Uterus (tissue), 4 donors: Measurements from ENCODE around the gene ATP1A1. TPM values are rescaled to one million over a fixed set of nuclear protein-coding genes. Genes with fewer than 3 reads are reported as not detected.

ENCODE experiments used
- DNase-seq, 2 donors: peaks; one replicate each; pipeline ENCODE4 v3.0.0-alpha.2; 2019 to 2020
- H3K27ac ChIP-seq, 2 donors: fragments of 200-600 bp; sonication (generic); 1 replicate in 1 of 2; 2 replicates in 1 of 2; pipeline ENCODE4 v1.5.1; 2016 to 2018
- H3K27me3 ChIP-seq, 2 donors: fragments of 200-600 bp; sonication (generic); one replicate each; pipeline ENCODE4 v1.5.1; 2018 to 2019; ENCODE audit warnings: control low read depth in 1 of 2
- H3K36me3 ChIP-seq, 2 donors: fragments of 200-600 bp; sonication (generic); one replicate each; pipeline ENCODE4 v1.5.1; 2019; ENCODE audit warnings: control low read depth in 1 of 2
- H3K4me1 ChIP-seq, 2 donors: fragments of 200-600 bp; sonication (generic); one replicate each; pipeline ENCODE4 v1.5.1; 2018 to 2019; ENCODE audit warnings: control low read depth in 1 of 2
- H3K4me3 ChIP-seq, 2 donors: fragments of 200-600 bp; sonication (generic); 1 replicate in 1 of 2; 2 replicates in 1 of 2; pipeline ENCODE4 v1.5.1; 2018 to 2019; ENCODE audit warnings: mild to moderate bottlenecking in 1 of 2
- H3K9me3 ChIP-seq, 2 donors: fragments of 200-600 bp; sonication (generic); one replicate each; pipeline ENCODE4 v1.5.1; 2019; ENCODE audit warnings: control low read depth in 1 of 2
- POLR2A ChIP-seq, 2 donors: fragments of 450-650 bp; IDR thresholded peaks; one replicate each; pipeline ENCODE4 v1.6.1; 2016; ENCODE audit warnings: antibody characterized with exemption in 2 of 2, mild to moderate bottlenecking in 1 of 2, moderate library complexity in 1 of 2
- intact Hi-C: fragments of 100-400 bp; cut with DNase I; formaldehyde crosslinking; loops from one replicate; pipeline ENCODE4 v1.15.1; 2023; ENCODE audit warnings: low total_unique reads
- total RNA-seq, 4 donors: library from RNA; depleted of rRNA in 3 of 4; stranded (reverse); fragments of >200 nt in 3 of 4; gene quantifications; one replicate each; pipeline versions ENCODE4 v1.1.0 to v1.2.4, GENCODE V29; 2014 to 2023
- TF ChIP-seq, protein P1 (sequence below), 4 experiments: fragments of 200-600 bp in 2 of 4; fragments of 450-650 bp in 2 of 4; sonication (generic) in 2 of 4; IDR thresholded peaks; one replicate each; pipeline ENCODE4 v1.5.1; 2016 to 2019; ENCODE audit warnings: antibody characterized with exemption in 4 of 4, mild to moderate bottlenecking in 2 of 4, moderate library complexity in 1 of 4
- donor health status: DM: yes; HTN: yes; CAD: no.

The ATP1A1 gene
- total RNA-seq, 4 donors from 2014 or later, result 135 to 202 (median 149) TPM

DNA sequence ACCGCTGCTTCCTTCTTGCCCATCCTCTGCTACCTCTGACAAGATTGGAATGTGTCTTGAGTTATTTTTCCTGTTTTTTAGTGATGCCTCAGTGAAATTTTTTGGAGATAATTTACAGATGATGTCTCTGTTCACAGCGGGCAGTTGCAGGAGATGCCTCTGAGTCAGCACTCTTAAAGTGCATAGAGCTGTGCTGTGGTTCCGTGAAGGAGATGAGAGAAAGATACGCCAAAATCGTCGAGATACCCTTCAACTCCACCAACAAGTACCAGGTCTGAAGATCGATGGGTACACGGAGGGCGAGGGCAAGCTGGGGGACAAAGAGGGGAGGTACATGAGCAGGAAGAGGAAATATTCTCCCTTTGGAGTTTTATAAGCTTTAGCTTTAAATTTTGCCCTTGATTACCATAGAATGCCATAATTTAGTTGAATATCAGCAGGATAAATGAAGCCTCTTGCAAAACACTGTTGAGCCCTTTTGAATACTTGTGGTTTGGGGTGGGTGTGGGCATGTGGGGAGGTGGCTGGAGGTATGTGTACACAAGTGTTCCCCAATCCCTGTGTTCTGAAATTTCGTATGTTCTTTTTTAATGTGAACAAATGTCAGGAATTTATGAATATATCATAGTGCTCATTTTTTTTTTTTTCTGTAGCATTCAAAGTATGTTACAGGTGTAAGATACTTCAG, 19.8 kb downstream of the ATP1A1 start:
- H3K4me3 ChIP-seq, result no peak overlapping the region
- DNase-seq, result no peak
- no peak overlapping the region for H3K27ac ChIP-seq
- no peaks in the 10 kb centered on the region for H3K36me3 ChIP-seq
- no peak for TF ChIP-seq POLR2A (IDR thresholded peaks at IDR 0.05)
- TF ChIP-seq, protein P1, sequence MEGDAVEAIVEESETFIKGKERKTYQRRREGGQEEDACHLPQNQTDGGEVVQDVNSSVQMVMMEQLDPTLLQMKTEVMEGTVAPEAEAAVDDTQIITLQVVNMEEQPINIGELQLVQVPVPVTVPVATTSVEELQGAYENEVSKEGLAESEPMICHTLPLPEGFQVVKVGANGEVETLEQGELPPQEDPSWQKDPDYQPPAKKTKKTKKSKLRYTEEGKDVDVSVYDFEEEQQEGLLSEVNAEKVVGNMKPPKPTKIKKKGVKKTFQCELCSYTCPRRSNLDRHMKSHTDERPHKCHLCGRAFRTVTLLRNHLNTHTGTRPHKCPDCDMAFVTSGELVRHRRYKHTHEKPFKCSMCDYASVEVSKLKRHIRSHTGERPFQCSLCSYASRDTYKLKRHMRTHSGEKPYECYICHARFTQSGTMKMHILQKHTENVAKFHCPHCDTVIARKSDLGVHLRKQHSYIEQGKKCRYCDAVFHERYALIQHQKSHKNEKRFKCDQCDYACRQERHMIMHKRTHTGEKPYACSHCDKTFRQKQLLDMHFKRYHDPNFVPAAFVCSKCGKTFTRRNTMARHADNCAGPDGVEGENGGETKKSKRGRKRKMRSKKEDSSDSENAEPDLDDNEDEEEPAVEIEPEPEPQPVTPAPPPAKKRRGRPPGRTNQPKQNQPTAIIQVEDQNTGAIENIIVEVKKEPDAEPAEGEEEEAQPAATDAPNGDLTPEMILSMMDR (IDR thresholded peaks at IDR 0.05), result no peak
- no peaks in the 10 kb centered on the region for H3K9me3 ChIP-seq
- no peaks in the 10 kb centered on the region for H3K27me3 ChIP-seq
- no peaks in the 10 kb centered on the region for H3K4me1 ChIP-seq
- intact Hi-C loops, result no loop called here

DNA sequence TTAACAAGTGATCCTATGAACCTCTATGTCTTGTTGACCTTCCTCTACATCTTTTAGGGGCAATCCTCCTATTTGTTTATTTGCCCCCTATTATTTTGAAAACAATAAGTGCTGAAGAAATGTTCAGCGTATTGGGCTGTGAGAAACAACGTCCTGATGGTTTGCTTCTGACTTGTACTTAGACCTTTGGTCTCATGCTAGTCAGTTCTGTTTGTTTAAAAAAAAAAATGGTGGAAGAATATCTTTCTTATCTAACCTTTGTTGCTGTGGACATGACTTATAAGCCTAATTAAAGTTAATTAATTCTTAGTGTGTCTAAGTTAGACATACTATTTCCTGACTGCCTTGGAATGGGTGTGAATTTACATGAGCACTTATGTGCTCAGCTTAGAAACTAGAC, 20.7 kb downstream of the ATP1A1 start:
- no peak for DNase-seq
- TF ChIP-seq, protein P1 (IDR thresholded peaks at IDR 0.05), result no peak
- H3K4me3 ChIP-seq, result no peak overlapping the region
- intact Hi-C loops, result no loop called here
- no peaks in the 10 kb centered on the region for H3K4me1 ChIP-seq
- H3K27ac ChIP-seq, result no peak overlapping the region
- H3K36me3 ChIP-seq, result no peaks in the 10 kb centered on the region
- no peaks in the 10 kb centered on the region for H3K9me3 ChIP-seq
- no peaks in the 10 kb centered on the region for H3K27me3 ChIP-seq

DNA sequence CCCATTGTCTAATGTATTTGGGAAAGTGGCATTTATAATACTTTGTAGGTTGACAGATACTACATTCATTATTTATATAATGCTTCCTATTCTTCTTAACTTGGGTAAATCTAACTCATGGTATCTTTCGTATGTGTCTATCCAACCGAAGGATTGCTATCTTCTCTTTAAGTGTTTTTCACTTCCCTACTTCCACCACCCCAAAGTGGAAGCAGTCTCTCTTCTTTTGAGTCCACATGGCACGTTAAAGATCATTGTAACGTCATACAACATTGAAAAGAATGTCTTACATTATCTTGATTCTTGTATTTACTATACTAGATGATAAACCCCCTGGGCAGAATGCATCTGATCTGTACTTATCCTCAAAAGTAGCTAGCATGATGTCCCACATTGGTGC, 21.2 kb downstream of the ATP1A1 start:
- H3K27me3 ChIP-seq, result no peaks in the 10 kb centered on the region
- H3K4me1 ChIP-seq, result no peaks in the 10 kb centered on the region
- DNase-seq, result no peak
- TF ChIP-seq, protein P1 (IDR thresholded peaks at IDR 0.05), result no peak
- no peak for TF ChIP-seq POLR2A (IDR thresholded peaks at IDR 0.05)
- H3K27ac ChIP-seq, result no peak overlapping the region
- intact Hi-C loops, result no loop called here
- no peaks in the 10 kb centered on the region for H3K9me3 ChIP-seq
- H3K36me3 ChIP-seq, result no peaks in the 10 kb centered on the region
- H3K4me3 ChIP-seq, result no peak overlapping the region

DNA sequence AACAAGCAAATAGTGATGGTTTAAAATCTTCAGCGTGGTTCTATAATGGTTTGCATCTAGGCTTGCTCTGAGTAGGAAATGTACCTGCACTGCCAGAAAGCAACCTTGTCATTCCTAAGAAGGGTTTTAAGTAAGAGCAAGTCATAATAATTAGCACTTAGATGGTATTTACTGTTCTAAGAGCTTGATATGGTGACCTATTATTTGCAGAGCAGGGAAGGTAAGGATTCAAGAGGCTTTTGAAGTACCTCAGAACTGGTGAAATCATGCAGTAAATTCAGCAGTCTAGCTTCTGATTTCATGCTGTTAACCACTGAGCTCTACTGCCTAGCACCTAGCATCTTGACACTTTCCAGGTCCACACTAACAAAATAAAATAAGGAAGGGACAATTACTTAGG, 23.7 kb downstream of the ATP1A1 start:
- Histone ChIP-seq H3K9me3 (no peaks in the 10 kb centered on the region), H3K27ac (no peak overlapping the region), H3K36me3 (no peaks in the 10 kb centered on the region), H3K27me3 (no peaks in the 10 kb centered on the region), H3K4me3 (no peak overlapping the region), H3K4me1 (no peaks in the 10 kb centered on the region)
- intact Hi-C loops, result no loop called here
- TF ChIP-seq, protein P1 (IDR thresholded peaks at IDR 0.05), result no peak
- TF ChIP-seq POLR2A (IDR thresholded peaks at IDR 0.05), result no peak
- DNase-seq, result no peak

DNA sequence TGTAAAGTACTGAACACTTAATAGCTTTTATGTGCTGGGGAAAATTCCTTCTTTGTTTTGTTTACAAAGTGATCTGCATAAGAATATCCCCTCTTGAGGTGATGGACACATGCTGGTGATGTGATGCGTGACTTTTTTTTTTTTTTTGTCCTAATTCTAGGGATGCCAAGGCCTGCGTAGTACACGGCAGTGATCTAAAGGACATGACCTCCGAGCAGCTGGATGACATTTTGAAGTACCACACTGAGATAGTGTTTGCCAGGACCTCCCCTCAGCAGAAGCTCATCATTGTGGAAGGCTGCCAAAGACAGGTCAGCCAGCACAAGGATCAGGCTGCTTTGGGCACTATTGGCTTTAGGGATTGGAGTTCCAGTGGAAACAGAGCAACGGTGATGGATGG, 24.7 kb downstream of the ATP1A1 start:
- H3K27ac ChIP-seq, result no peak overlapping the region
- TF ChIP-seq POLR2A (IDR thresholded peaks at IDR 0.05), result no peak
- TF ChIP-seq, protein P1 (IDR thresholded peaks at IDR 0.05), result no peak
- DNase-seq, result no peak
- no peaks in the 10 kb centered on the region for H3K36me3 ChIP-seq
- no peak overlapping the region for H3K4me3 ChIP-seq
- intact Hi-C loops, result no loop called here
- no peaks in the 10 kb centered on the region for H3K4me1 ChIP-seq
- no peaks in the 10 kb centered on the region for H3K9me3 ChIP-seq
- no peaks in the 10 kb centered on the region for H3K27me3 ChIP-seq
